ENCODE measurements around the gene ANXA1.

ANXA1 gene

GRCh38 chr9:73210886-73211666 is 59.4 kb downstream of the ANXA1 start:
- H3K27ac ChIP-seq, result no peak overlapping the region
- TF ChIP-seq ZFX (IDR thresholded peaks at IDR 0.05; ENCODE audit: borderline replicate concordance) (no peak), CTCF (IDR thresholded peaks at IDR 0.05) (no peak)

- H3K27ac ChIP-seq, result no peak overlapping the region
- TF ChIP-seq ZFX (IDR thresholded peaks at IDR 0.05; ENCODE audit: borderline replicate concordance) (no peak), CTCF (IDR thresholded peaks at IDR 0.05) (no peak)
Measured at GRCh38 chr9:73213300-73213699, 61.6 kb downstream of the ANXA1 start.

- TF ChIP-seq ZFX (IDR thresholded peaks at IDR 0.05; ENCODE audit: borderline replicate concordance), result no peak
- TF ChIP-seq CTCF (IDR thresholded peaks at IDR 0.05), result no peak
- H3K27ac ChIP-seq, result no peak overlapping the region
Measured at GRCh38 chr9:73215249-73215648, 63.6 kb downstream of the ANXA1 start.

GRCh38 chr9:73216100-73216499 is 64.4 kb downstream of the ANXA1 start:
- TF ChIP-seq ZFX (IDR thresholded peaks at IDR 0.05; ENCODE audit: borderline replicate concordance), result no peak
- TF ChIP-seq CTCF (IDR thresholded peaks at IDR 0.05), result no peak
- no peak overlapping the region for H3K27ac ChIP-seq
